Loucy (cell line): ENCODE results near the gene COL23A1.

Experiments used
- CTCF ChIP-seq: fragments of 200-600 bp; sonication (generic); conservative IDR thresholded peaks from 2 replicates; pipeline ENCODE4 v1.5.1; 2014; ENCODE audit warnings: mild to moderate bottlenecking, antibody characterized with exemption, low read length
- EZH2phosphoT487 ChIP-seq: fragments of 200-600 bp; IDR thresholded peaks from 2 replicates; pipeline ENCODE4 v1.6.1; 2018; ENCODE audit warnings: antibody characterized with exemption, mild to moderate bottlenecking, moderate library complexity, borderline replicate concordance

- no peak for TF ChIP-seq CTCF
- TF ChIP-seq EZH2phosphoT487, result no peak
Observed at GRCh38 chr5:178557416-178557815, 32.8 kb downstream of the COL23A1 start.
